Bronchial epithelial cell (primary cell): Measurements from ENCODE around the gene MRM3. TPM values are rescaled to one million over a fixed set of nuclear protein-coding genes. Genes with fewer than 3 reads are reported as not detected.

Experiments used
- DNase-seq: peaks from one replicate; pipeline ENCODE4 v3.0.0-alpha.2; 2010; ENCODE audit warnings: low read depth
- FAIRE-seq: peaks from 2 replicates; lab custom pipeline; 2011; peaks lifted over from hg19 to GRCh38; lab: Jason Lieb, UNC
- H3K27me3 ChIP-seq: 2 replicates; pipeline ENCODE4 v1.5.1; 2011; ENCODE audit warnings: low read length; ENCODE audit not compliant: control insufficient read depth, insufficient read depth
- H3K36me3 ChIP-seq: 2 replicates; pipeline ENCODE4 v1.5.1; 2011; ENCODE audit warnings: low read length; ENCODE audit not compliant: control insufficient read depth, insufficient read depth
- H3K4me3 ChIP-seq: 2 replicates; pipeline ENCODE4 v1.5.1; 2011; ENCODE audit warnings: mild to moderate bottlenecking, low read depth, low read length, control low read depth
- total RNA-seq: library from RNA; depleted of rRNA; stranded (reverse); fragments of >200 nt; gene quantifications from 2 replicates; pipeline ENCODE4 v1.2.1, GENCODE V29; 2014
- TF ChIP-seq, protein P1 (sequence below): IDR thresholded peaks from 2 replicates; pipeline ENCODE4 v1.5.1; 2011; ENCODE audit warnings: mild to moderate bottlenecking, moderate library complexity, low read length, control low read depth, inconsistent platforms; ENCODE audit not compliant: insufficient read depth, severe bottlenecking

The MRM3 gene
- total RNA-seq, 1 donor from 2014 or later, result 22.4 TPM

GRCh38 chr17:760371-760770 lies 21.8 kb upstream of the MRM3 start:
- Histone ChIP-seq H3K27me3 (no peaks in the 10 kb centered on the region), H3K36me3 (peaks cover 8% of the 10 kb centered on the region), H3K4me3 (no peak overlapping the region)
- no peak for DNase-seq
- TF ChIP-seq, protein P1, sequence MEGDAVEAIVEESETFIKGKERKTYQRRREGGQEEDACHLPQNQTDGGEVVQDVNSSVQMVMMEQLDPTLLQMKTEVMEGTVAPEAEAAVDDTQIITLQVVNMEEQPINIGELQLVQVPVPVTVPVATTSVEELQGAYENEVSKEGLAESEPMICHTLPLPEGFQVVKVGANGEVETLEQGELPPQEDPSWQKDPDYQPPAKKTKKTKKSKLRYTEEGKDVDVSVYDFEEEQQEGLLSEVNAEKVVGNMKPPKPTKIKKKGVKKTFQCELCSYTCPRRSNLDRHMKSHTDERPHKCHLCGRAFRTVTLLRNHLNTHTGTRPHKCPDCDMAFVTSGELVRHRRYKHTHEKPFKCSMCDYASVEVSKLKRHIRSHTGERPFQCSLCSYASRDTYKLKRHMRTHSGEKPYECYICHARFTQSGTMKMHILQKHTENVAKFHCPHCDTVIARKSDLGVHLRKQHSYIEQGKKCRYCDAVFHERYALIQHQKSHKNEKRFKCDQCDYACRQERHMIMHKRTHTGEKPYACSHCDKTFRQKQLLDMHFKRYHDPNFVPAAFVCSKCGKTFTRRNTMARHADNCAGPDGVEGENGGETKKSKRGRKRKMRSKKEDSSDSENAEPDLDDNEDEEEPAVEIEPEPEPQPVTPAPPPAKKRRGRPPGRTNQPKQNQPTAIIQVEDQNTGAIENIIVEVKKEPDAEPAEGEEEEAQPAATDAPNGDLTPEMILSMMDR, result no peak
- no peak for FAIRE-seq

- Histone ChIP-seq H3K27me3 (no peaks in the 10 kb centered on the region), H3K4me3 (no peak overlapping the region), H3K36me3 (peaks cover 12% of the 10 kb centered on the region)
- TF ChIP-seq, protein P1, result no peak
- DNase-seq (no peak), FAIRE-seq (no peak)
Observed at GRCh38 chr17:767076-767475, 15.1 kb upstream of the MRM3 start.

DNA sequence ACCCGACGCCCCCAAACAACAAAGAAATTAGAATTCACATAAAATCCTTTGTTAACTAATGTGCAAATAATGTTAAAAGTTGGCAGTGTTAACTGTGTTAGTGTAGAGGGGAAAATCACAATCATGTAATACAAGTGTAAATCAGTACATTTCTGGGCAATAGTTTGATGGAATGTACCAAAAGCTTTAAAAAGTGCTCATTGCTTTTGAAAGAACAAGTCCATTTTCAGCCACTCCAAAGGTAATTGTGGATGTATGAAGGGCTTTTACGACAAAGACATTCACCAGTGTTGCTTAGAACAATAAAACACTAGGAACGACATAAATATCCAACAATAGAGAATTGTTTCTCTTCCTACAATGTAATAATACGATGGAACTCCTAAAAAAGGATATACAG lies 9.1 kb upstream of the MRM3 start:
- FAIRE-seq, result no peak
- DNase-seq, result no peak
- Histone ChIP-seq H3K27me3 (no peaks in the 10 kb centered on the region), H3K4me3 (no peak overlapping the region), H3K36me3 (peaks cover 29% of the 10 kb centered on the region)
- TF ChIP-seq, protein P1, result no peak

- no peaks in the 10 kb centered on the region for H3K27me3 ChIP-seq
- peaks cover 34% of the 10 kb centered on the region for H3K36me3 ChIP-seq
- TF ChIP-seq, protein P1, result no peak
- FAIRE-seq (no peak), DNase-seq (no peak)
- no peak overlapping the region for H3K4me3 ChIP-seq
Observed at GRCh38 chr17:773467-774312, 8.5 kb upstream of the MRM3 start.

DNA sequence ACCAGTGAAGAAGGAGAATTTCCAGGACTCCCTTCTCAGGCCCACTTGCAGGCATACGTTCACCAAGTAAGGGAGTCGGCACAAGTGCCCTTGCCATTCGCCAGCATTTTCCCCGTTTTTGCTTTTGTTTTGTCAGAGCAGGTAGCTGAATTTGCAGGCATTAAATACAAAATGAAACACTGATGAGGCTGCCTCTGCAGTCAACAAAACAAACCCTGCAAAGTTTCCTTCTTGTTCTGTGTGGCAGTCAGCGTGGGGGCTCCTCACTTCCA lies 7.9 kb upstream of the MRM3 start:
- no peak overlapping the region for H3K4me3 ChIP-seq
- DNase-seq, result no peak
- TF ChIP-seq, protein P1, result no peak
- H3K27me3 ChIP-seq, result no peaks in the 10 kb centered on the region
- peaks cover 34% of the 10 kb centered on the region for H3K36me3 ChIP-seq
- no peak for FAIRE-seq

DNA sequence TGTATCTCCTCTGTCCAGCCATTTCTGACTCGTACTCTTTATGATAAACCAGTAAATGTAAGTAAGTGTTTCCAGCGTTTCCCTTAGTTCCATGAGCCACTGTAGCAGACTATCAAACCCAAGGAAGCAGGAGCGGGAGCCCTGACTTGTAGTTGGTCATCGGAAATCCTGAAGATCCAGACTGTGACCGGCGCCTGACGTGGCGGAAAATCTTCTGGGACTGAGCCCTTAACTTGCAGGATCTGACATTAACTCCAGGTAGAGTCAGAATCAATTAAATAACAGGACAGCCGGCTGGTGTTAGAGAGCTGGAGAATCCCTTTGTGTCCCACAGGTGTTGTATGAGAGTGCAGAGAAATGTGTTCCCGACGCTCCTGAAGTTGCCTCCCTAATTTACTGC lies 4.1 kb upstream of the MRM3 start:
- no peak for FAIRE-seq
- Histone ChIP-seq H3K4me3 (no peak overlapping the region), H3K36me3 (peaks cover 26% of the 10 kb centered on the region), H3K27me3 (no peaks in the 10 kb centered on the region)
- TF ChIP-seq, protein P1, result no peak
- no peak for DNase-seq
